Gastrocnemius medialis (tissue), 4 donors: ENCODE results near the gene NMT2. TPM values are rescaled to one million over a fixed set of nuclear protein-coding genes. Genes with fewer than 3 reads are reported as not detected.
"Not testable (repeated sequence)": the region's sequence is repeated elsewhere in the genome, so short reads cannot be mapped to it uniquely, and the experiment has no call there.

Experiments
- ATAC-seq, 2 donors: fragments of 150-250 bp; one replicate each; pipeline ENCODE4 v1.9.1; 2016
- DNase-seq, 2 donors: peaks; one replicate each; pipeline ENCODE4 v3.0.0-alpha.2; 2019
- H3K27ac ChIP-seq, 4 donors: fragments of 200-600 bp; sonication (generic); 1 replicate in 1 of 4; 2 replicates in 3 of 4; pipeline ENCODE4 v1.5.1; 2016 to 2018; ENCODE audit warnings: mild to moderate bottlenecking in 2 of 4, moderate library complexity in 1 of 4
- H3K27me3 ChIP-seq, 3 donors: fragments of 200-600 bp; sonication (generic) in 2 of 3; 1 replicate in 1 of 3; 2 replicates in 2 of 3; pipeline versions ENCODE4 v1.5.1 to v1.6.0; 2016 to 2019; ENCODE audit warnings: mild to moderate bottlenecking in 1 of 3, moderate library complexity in 1 of 3
- H3K36me3 ChIP-seq, 2 donors: fragments of 200-600 bp; sonication (generic) in 1 of 2; one replicate each; pipeline ENCODE4 v1.5.1; 2017 to 2018
- H3K4me1 ChIP-seq, 2 donors: fragments of 200-600 bp; sonication (generic) in 1 of 2; one replicate each; pipeline ENCODE4 v1.5.1; 2016 to 2017; ENCODE audit warnings: mild to moderate bottlenecking in 2 of 2
- H3K4me3 ChIP-seq, 4 donors: fragments of 200-600 bp; sonication (generic) in 3 of 4; 1 replicate in 1 of 4; 2 replicates in 3 of 4; pipeline ENCODE4 v1.5.1; 2016 to 2019; ENCODE audit warnings: mild to moderate bottlenecking in 2 of 4
- H3K9me3 ChIP-seq, 3 donors: fragments of 200-600 bp; sonication (generic) in 2 of 3; 1 replicate in 1 of 3; 2 replicates in 2 of 3; pipeline ENCODE4 v1.5.1; 2016 to 2019
- POLR2A ChIP-seq, 2 donors: fragments of 450-650 bp; IDR thresholded peaks; one replicate each; pipeline ENCODE4 v1.6.1; 2017; ENCODE audit warnings: antibody characterized with exemption in 2 of 2, mild to moderate bottlenecking in 2 of 2, moderate library complexity in 2 of 2
- in situ Hi-C, 4 donors: fragments of 200-750 bp; cut with MboI; loops; one replicate each; pipeline versions ENCODE4 v1.15.0 to v1.8.0; 2017; ENCODE audit warnings: low sequenced_read_pairs in 4 of 4
- intact Hi-C: fragments of 100-400 bp; cut with DNase I; formaldehyde crosslinking; loops from one replicate; pipeline ENCODE4 v1.15.1; 2023; ENCODE audit warnings: low total_unique reads
- total RNA-seq, 4 donors: library from RNA; depleted of rRNA; stranded (reverse); fragments of >200 nt; gene quantifications; one replicate each; pipeline versions ENCODE4 v1.1.0 to v1.2.3, GENCODE V29; 2016
- TF ChIP-seq, protein P1 (sequence below), 5 experiments: fragments of 450-650 bp in 3 of 5; fragments of 200-600 bp in 2 of 5; sonication (generic) in 2 of 5; IDR thresholded peaks in 4 of 5; conservative IDR thresholded peaks in 1 of 5; 1 replicate in 4 of 5; 2 replicates in 1 of 5; pipeline ENCODE4 v1.5.1; 2016 to 2019; ENCODE audit warnings: antibody characterized with exemption in 5 of 5, mild to moderate bottlenecking in 3 of 5, moderate library complexity in 3 of 5

The NMT2 gene
- total RNA-seq, 4 donors from 2014 or later = 6.0 to 10.3 (median 8.2) TPM

DNA sequence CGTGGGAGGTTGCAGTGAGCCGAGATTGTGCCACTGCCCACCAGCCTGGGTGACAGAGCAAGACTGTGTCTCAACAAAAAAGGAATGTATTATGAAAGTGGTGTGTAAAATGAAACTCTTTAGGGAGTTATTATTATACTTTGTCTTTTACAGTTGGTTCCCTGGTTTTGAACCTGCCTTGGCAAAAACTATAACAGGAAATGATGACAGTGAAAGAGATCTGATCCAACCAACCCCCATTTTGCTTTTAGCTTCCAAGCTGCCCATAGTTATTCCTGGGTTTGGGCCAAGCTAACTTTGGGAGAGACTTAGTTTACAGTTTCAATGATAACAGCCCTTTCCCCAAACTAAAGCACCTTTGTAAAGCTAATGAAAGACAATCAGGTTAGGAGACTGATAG is 34.1 kb upstream of the NMT2 start:
- no peak for ATAC-seq
- H3K9me3 ChIP-seq = no peaks in the 10 kb centered on the region

DNA sequence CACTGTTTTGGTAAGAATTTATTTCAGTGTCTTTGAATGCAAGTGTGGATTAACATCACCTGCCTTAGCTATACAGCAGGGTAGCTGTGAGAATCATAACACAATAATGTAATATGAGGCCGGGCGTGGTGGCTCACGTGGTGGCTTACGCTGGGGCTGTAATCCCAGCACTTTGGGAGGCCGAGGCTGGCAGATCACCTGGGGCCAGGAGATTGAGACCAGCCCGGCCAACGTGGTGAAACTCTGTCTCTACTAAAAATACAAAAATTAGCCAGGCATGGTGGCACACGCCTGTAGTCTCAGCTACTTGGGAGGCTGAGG is 33.8 kb upstream of the NMT2 start:
- H3K4me3 ChIP-seq, H3K36me3 ChIP-seq, in situ Hi-C loops, H3K27me3 ChIP-seq, ATAC-seq, H3K27ac ChIP-seq, DNase-seq, H3K4me1 ChIP-seq, H3K9me3 ChIP-seq, intact Hi-C loops: not testable (repeated sequence)

More for the DNA sequence above, 34.1 kb upstream of the NMT2 start:
- Histone ChIP-seq H3K4me1 (peaks cover 0 to 7% of the 10 kb centered on the region in 2 donors), H3K27ac (no peak overlapping the region), H3K4me3 (no peak overlapping the region), H3K27me3 (no peaks in the 10 kb centered on the region), H3K36me3 (no peaks in the 10 kb centered on the region)
- no peak for DNase-seq
- intact Hi-C loops = no loop called here
- TF ChIP-seq, protein P1, sequence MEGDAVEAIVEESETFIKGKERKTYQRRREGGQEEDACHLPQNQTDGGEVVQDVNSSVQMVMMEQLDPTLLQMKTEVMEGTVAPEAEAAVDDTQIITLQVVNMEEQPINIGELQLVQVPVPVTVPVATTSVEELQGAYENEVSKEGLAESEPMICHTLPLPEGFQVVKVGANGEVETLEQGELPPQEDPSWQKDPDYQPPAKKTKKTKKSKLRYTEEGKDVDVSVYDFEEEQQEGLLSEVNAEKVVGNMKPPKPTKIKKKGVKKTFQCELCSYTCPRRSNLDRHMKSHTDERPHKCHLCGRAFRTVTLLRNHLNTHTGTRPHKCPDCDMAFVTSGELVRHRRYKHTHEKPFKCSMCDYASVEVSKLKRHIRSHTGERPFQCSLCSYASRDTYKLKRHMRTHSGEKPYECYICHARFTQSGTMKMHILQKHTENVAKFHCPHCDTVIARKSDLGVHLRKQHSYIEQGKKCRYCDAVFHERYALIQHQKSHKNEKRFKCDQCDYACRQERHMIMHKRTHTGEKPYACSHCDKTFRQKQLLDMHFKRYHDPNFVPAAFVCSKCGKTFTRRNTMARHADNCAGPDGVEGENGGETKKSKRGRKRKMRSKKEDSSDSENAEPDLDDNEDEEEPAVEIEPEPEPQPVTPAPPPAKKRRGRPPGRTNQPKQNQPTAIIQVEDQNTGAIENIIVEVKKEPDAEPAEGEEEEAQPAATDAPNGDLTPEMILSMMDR (IDR thresholded peaks at IDR 0.05 in 4 of 5, conservative IDR thresholded peaks at IDR 0.05 in 1 of 5) = no peak
- TF ChIP-seq POLR2A (IDR thresholded peaks at IDR 0.05) = no peak
- in situ Hi-C loops = no loop called here

DNA sequence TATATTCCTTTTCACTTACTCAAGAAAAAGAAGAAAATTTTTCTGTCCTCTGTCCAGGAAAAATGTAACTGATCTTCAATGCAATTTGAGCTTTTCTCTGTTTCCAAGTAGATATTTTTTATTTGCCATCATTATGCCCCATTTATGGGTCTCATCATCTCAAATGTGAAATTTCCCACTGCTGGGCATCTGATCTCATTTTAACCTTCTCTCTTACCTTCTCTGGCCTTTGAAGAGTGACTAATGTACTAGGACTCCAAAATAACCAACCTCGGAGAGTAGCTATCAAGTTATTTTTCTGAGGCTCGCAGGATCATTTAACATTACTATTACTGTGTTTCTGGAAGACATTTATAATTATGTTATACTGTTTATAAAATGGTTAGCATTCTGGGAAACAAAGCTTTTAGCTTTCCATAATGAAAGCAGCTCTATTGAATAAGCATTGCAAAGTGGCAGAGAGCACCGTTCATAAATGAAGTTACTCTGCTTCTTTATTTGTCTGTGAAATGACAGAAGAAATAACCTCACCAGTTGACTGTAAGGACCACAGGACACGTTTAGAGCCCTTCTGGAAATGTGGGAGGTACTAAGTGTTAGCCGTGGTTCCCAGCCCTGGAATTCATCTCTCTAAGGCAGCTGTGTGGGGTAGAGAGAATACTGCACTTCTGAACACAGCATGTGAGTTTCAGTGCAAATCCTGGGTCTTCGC is 33.3 kb upstream of the NMT2 start:
- Histone ChIP-seq H3K4me1 (peaks cover 0 to 7% of the 10 kb centered on the region in 2 donors), H3K4me3 (no peak overlapping the region), H3K9me3 (no peaks in the 10 kb centered on the region), H3K27me3 (no peaks in the 10 kb centered on the region), H3K27ac (peak overlapping the region in 1 of 4 donors; percentile 10), H3K36me3 (no peaks in the 10 kb centered on the region)
- ATAC-seq (no peak), DNase-seq (no peak)
- intact Hi-C loops = no loop called here
- TF ChIP-seq, protein P1 (IDR thresholded peaks at IDR 0.05 in 4 of 5, conservative IDR thresholded peaks at IDR 0.05 in 1 of 5) = no peak
- no peak for TF ChIP-seq POLR2A (IDR thresholded peaks at IDR 0.05)
- in situ Hi-C loops = no loop called here

DNA sequence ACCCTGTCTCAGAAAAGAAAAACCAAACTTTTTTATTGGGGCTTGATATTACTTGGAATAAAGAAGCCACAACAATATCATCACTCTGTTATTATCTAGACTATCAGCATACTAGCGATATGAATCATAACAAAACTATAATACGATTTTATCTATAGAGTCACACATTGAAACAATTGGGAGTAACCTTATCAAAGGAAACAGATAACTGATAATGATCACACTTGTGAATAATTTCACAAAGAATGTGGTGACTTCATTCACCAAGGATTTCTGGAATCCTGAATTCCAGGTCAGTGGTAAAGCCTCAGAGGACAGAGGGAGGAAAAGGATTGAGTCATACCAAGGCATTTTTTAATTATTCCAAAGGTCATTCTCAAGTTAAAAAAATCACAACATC is 32.1 kb upstream of the NMT2 start:
- intact Hi-C loops (no loop called here), in situ Hi-C loops (no loop called here)
- DNase-seq = no peak
- TF ChIP-seq, protein P1 (IDR thresholded peaks at IDR 0.05 in 4 of 5, conservative IDR thresholded peaks at IDR 0.05 in 1 of 5) = no peak
- no peak for TF ChIP-seq POLR2A (IDR thresholded peaks at IDR 0.05)
- no peaks in the 10 kb centered on the region for H3K9me3 ChIP-seq
- H3K36me3 ChIP-seq = no peaks in the 10 kb centered on the region
- no peaks in the 10 kb centered on the region for H3K27me3 ChIP-seq
- peak overlapping the region; percentile 5 to 54 (median 27) for H3K27ac ChIP-seq
- ATAC-seq = peak; percentile 56 to 70
- no peak overlapping the region for H3K4me3 ChIP-seq
- peaks cover 0 to 7% of the 10 kb centered on the region in 2 donors for H3K4me1 ChIP-seq

DNA sequence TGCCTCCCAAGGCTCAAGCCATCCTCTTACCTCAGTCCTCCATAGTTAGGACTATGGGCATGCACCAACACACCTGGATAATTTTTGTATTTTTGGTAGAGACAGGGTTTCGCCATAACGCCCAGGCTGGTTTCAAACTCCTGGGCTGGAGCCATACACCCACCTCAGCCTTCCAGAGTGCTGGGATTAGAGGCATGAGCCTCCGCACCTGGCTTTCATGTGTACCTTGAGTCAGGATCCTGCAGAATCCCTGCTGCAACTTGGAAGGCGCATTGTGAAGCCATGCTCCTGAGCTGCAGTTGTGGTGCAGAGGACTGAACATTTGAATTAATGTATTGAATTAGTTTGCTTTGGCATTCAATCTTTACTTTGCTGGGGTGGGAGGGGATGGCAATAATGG is 29.4 kb upstream of the NMT2 start:
- Histone ChIP-seq H3K36me3 (no peaks in the 10 kb centered on the region), H3K9me3 (no peaks in the 10 kb centered on the region), H3K4me3 (no peak overlapping the region), H3K27me3 (no peaks in the 10 kb centered on the region), H3K4me1 (peaks cover 0 to 7% of the 10 kb centered on the region in 2 donors), H3K27ac (no peak overlapping the region)
- intact Hi-C loops = no loop called here
- no peak for TF ChIP-seq POLR2A (IDR thresholded peaks at IDR 0.05)
- TF ChIP-seq, protein P1 (IDR thresholded peaks at IDR 0.05 in 4 of 5, conservative IDR thresholded peaks at IDR 0.05 in 1 of 5) = no peak
- in situ Hi-C loops = no loop called here
- no peak for ATAC-seq
- DNase-seq = no peak
